A673 (cell line): ENCODE measurements around the gene NOP14. TPM values are rescaled to one million over a fixed set of nuclear protein-coding genes. Genes with fewer than 3 reads are reported as not detected.

Experiments used
- BruUV-seq: library from RNA; stranded (reverse); fragments of 400-500 nt; replicated peaks from 2 replicates; lab custom pipeline; 2021; lab: Mats Ljungman, UMichigan
- CTCF ChIA-PET: fragments of 300-600 bp; sonication (Branson Sonifier 250); formaldehyde crosslinking; loops from one replicate; lab custom pipeline; 2022; ENCODE audit warnings: antibody characterized with exemption; lab: Charles Lee
- POLR2A ChIA-PET: fragments of 300-600 bp; sonication (Branson Sonifier 250); formaldehyde crosslinking; loops from one replicate; lab custom pipeline; 2022; ENCODE audit warnings: antibody characterized with exemption; ENCODE audit not compliant: low non-redundant PET; lab: Charles Lee
- DNase-seq: peaks from one replicate; pipeline ENCODE4 v3.0.0-alpha.2; 2015; ENCODE audit warnings: low spot score
- H3K27ac ChIP-seq: fragments of 200-600 bp; sonication (generic); 2 replicates; pipeline ENCODE4 v1.5.1; 2016; ENCODE audit warnings: mixed run types, low read depth, mild to moderate bottlenecking, mixed read lengths, antibody characterized with exemption, low read length; ENCODE audit not compliant: poor library complexity, severe bottlenecking
- H3K27me3 ChIP-seq: fragments of 200-600 bp; sonication (generic); replicated peaks from 2 replicates; pipeline ENCODE4 v1.6.1; 2017; ENCODE audit warnings: mixed run types, low read depth, mild to moderate bottlenecking, mixed read lengths, antibody characterized with exemption, low read length; ENCODE audit not compliant: insufficient read depth, poor library complexity
- H3K36me3 ChIP-seq: fragments of 200-600 bp; sonication (generic); 2 replicates; pipeline ENCODE4 v1.6.1; 2016; ENCODE audit warnings: mixed run types, mild to moderate bottlenecking, mixed read lengths, antibody characterized with exemption, low read length; ENCODE audit not compliant: insufficient read depth, poor library complexity, severe bottlenecking
- H3K4me1 ChIP-seq: fragments of 200-600 bp; sonication (generic); 2 replicates; pipeline ENCODE4 v1.6.1; 2017; ENCODE audit warnings: mixed run types, mild to moderate bottlenecking, mixed read lengths, antibody characterized with exemption, low read length; ENCODE audit not compliant: insufficient read depth, poor library complexity, severe bottlenecking
- H3K4me3 ChIP-seq: fragments of 200-600 bp; sonication (generic); 2 replicates; pipeline ENCODE4 v1.5.1; 2016; ENCODE audit warnings: low read depth, mixed run types, mild to moderate bottlenecking, mixed read lengths, low read length; ENCODE audit not compliant: poor library complexity, severe bottlenecking
- H3K9me3 ChIP-seq: fragments of 200-600 bp; sonication (generic); 2 replicates; pipeline ENCODE4 v1.6.1; 2016; ENCODE audit warnings: mixed run types, low read depth, mild to moderate bottlenecking, mixed read lengths, antibody characterized with exemption, low read length; ENCODE audit not compliant: poor library complexity, severe bottlenecking
- EZH2 ChIP-seq: fragments of 200-600 bp; sonication (generic); IDR thresholded peaks from 2 replicates; pipeline ENCODE4 v1.6.1; 2017; ENCODE audit warnings: borderline replicate concordance, low read depth, mild to moderate bottlenecking, mixed read lengths, antibody characterized with exemption, low read length; ENCODE audit not compliant: poor library complexity, severe bottlenecking
- intact Hi-C: fragments of 100-400 bp; cut with micrococcal nuclease; formaldehyde crosslinking; loops from one replicate; pipeline ENCODE4 v1.10.0; 2022; ENCODE audit not compliant: unreplicated experiment
- total RNA-seq: library from RNA; stranded (reverse); gene quantifications from 2 replicates; pipeline ENCODE4 v1.2.3, GENCODE V29; 2021
- TF ChIP-seq, protein P1 (sequence below): fragments of 300-800, 200-600 bp; sonication (generic); conservative IDR thresholded peaks from 2 replicates; pipeline ENCODE4 v1.5.1; 2017; ENCODE audit warnings: low read depth, mild to moderate bottlenecking, antibody characterized with exemption, low read length, moderate library complexity, mixed read lengths

Gene NOP14
- total RNA-seq, 1 experiment from 2014 or later, result 69.9 TPM

DNA sequence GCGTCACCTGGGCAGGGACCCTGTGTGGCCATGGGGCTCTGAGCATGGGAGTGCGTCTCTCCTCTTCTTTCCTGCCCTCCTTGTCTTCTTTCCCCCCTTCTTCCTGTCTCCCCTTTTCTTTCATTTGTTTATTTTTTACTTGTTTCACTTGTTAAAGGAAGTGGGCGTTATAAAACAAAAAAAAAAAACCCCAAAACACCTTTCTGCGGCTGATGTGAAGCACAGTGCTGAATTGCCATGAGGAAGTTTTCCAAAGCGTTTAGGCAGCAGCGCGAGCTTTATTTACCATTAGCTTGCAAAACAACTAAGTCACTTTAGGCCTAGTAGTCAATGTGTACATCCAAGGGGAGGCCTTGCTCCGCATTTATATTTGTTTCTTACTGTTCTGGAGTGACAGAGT, 57.0 kb downstream of the NOP14 start:
- no peaks in the 10 kb centered on the region for H3K9me3 ChIP-seq
- H3K27ac ChIP-seq, result no peak overlapping the region
- intact Hi-C loops, result no loop called here
- no peaks in the 10 kb centered on the region for H3K27me3 ChIP-seq
- H3K36me3 ChIP-seq, result peaks cover 66% of the 10 kb centered on the region
- H3K4me3 ChIP-seq, result no peak overlapping the region
- no peak for DNase-seq
- ChIA-PET CTCF (no interaction called here), POLR2A (no interaction called here)
- TF ChIP-seq EZH2, result no peak
- TF ChIP-seq, protein P1, sequence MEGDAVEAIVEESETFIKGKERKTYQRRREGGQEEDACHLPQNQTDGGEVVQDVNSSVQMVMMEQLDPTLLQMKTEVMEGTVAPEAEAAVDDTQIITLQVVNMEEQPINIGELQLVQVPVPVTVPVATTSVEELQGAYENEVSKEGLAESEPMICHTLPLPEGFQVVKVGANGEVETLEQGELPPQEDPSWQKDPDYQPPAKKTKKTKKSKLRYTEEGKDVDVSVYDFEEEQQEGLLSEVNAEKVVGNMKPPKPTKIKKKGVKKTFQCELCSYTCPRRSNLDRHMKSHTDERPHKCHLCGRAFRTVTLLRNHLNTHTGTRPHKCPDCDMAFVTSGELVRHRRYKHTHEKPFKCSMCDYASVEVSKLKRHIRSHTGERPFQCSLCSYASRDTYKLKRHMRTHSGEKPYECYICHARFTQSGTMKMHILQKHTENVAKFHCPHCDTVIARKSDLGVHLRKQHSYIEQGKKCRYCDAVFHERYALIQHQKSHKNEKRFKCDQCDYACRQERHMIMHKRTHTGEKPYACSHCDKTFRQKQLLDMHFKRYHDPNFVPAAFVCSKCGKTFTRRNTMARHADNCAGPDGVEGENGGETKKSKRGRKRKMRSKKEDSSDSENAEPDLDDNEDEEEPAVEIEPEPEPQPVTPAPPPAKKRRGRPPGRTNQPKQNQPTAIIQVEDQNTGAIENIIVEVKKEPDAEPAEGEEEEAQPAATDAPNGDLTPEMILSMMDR, result no peak
- H3K4me1 ChIP-seq, result no peaks in the 10 kb centered on the region
- no TSS peak for BruUV-seq

DNA sequence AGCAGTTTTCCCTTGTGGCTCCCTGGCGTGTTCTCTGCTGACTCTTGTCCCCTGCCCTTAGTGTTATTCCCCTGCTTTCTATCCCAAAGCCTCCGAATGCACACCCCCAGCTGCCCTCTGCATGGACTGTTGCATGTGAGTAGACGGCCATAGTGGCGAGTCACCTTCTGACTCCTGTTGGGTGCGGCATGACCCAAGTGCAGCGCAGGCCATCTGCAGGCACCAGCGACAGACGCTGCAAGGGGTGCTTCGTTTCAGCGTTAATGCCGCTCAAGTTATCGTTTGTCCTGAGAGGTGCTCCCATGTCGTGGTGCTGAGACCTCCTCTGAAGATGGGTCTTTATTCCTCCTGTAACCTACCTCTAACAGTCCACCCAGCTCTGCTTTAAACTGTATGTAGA, 57.7 kb downstream of the NOP14 start:
- ChIA-PET CTCF (no interaction called here), POLR2A (no interaction called here)
- Histone ChIP-seq H3K9me3 (no peaks in the 10 kb centered on the region), H3K27me3 (no peaks in the 10 kb centered on the region), H3K36me3 (peaks cover 69% of the 10 kb centered on the region), H3K4me3 (no peak overlapping the region), H3K27ac (no peak overlapping the region), H3K4me1 (no peaks in the 10 kb centered on the region)
- no peak for DNase-seq
- intact Hi-C loops, result no loop called here
- no TSS peak for BruUV-seq
- TF ChIP-seq, protein P1, result no peak
- TF ChIP-seq EZH2, result no peak

DNA sequence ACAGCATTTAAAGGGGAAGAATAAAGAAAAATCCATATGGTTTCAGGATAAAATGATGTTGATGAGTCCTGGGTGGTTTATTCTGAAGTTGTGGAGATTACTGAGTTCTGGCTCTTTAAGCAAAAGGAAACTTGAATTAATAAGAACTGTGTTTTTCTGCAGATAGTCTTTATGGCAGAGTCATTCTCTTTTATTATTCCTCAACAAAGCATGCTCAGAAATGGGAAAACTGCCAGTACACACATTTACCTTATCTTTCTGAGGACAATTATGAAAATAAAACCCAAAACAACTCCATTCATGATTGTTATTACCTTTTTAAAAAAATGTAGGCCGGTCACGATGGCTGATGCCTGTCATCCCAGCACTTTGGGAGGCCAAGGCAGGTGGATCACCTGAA, 61.1 kb downstream of the NOP14 start:
- intact Hi-C loops, result no loop called here

More for the DNA sequence above, 61.1 kb downstream of the NOP14 start:
- H3K27ac ChIP-seq, result no peak overlapping the region
- TF ChIP-seq EZH2, result no peak
- TF ChIP-seq, protein P1, result no peak
- no TSS peak for BruUV-seq
- DNase-seq, result no peak
- ChIA-PET CTCF (no interaction called here), POLR2A (no interaction called here)
- H3K4me3 ChIP-seq, result no peak overlapping the region
- H3K27me3 ChIP-seq, result no peaks in the 10 kb centered on the region
- no peaks in the 10 kb centered on the region for H3K4me1 ChIP-seq
- no peaks in the 10 kb centered on the region for H3K9me3 ChIP-seq
- H3K36me3 ChIP-seq, result peaks cover 69% of the 10 kb centered on the region
